ENCODE data around the gene MED19.
"Not testable (repeated sequence)": the region's sequence is repeated elsewhere in the genome, so short reads cannot be mapped to it uniquely, and the experiment has no call there.

The MED19 gene, protein sequence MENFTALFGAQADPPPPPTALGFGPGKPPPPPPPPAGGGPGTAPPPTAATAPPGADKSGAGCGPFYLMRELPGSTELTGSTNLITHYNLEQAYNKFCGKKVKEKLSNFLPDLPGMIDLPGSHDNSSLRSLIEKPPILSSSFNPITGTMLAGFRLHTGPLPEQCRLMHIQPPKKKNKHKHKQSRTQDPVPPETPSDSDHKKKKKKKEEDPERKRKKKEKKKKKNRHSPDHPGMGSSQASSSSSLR

DNA sequence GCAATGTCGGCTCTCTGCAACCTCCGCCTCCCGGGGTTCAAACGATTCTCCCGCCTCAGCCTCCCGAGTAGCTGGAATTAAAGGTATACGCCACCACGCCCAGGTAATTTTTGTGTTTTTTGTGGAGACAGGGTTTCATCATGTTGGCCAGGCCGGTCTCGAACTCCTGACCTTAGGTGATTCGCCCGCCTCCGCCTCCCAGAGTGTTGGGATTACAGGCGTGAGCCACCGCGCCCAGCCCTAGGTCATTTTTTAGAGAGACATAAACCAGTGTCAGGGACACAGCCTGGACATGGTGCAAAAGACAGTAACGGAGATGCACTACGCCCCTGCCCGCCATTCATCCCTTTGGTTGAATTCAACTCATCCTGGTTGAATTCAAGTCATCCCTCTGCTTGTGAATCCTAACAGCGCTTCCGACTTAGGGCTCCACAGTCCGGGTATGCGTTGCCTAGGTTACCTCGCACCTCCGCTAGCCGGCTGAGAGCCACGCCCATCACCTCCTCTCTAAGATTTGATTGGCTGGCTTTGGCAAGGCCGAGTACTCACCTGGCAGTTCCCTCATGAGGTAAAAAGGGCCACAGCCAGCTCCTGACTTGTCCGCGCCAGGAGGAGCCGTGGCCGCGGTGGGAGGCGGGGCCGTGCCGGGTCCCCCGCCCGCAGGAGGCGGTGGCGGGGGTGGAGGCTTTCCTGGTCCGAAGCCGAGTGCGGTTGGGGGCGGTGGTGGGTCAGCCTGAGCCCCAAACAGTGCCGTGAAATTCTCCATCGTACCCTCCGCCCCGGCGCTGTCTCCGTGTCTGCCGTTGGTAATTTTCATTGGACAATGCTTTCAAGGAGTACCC lies at the start of gene MED19:
TSS of gene MED19 (minus strand) at position 802 of the 842 bp plus-strand sequence. CDS start at position 766, 36 bp downstream.
- DNase-seq, result peak; percentile 62 to 65

DNA sequence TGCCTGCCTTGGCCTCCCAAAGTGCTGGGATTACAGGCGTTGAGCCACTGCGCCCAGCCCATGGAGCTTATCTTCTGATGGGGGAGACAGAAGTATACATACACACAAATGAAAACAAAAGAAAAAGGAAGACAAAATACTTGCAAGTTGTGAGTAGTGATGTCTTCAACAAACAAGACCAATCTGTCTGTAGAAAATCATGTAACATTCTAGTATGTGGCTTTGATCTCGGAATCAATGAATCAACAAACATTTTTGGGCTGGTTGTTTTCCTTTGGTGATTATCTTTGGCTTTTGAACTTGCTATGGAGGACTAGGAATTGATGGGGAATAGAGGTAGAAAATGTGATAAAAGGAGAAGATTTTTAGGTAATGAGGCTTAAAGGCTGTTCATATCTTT lies 46.2 kb upstream of the MED19 start:
- no peak for DNase-seq

DNA sequence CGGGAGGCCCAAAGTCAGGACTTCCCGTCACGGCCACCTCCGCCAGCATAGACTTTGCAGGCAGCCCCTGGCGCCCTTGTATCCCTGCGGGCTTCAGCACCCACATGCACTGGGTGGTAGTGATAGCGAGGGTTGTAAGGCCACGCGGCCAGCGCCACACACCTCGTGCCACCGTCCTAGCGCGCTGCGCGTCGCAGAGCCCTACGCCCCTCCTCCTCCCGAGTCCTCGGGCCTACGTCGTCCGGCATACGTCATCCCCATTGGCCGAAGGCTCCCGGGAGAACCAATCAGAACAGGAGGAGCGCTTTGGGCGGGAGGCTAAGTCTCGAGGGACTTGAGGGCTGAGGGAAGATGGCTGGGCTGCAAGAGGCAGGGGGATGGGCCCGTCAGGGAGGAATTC lies 40.9 kb upstream of the MED19 start:
- no peak for DNase-seq

DNA sequence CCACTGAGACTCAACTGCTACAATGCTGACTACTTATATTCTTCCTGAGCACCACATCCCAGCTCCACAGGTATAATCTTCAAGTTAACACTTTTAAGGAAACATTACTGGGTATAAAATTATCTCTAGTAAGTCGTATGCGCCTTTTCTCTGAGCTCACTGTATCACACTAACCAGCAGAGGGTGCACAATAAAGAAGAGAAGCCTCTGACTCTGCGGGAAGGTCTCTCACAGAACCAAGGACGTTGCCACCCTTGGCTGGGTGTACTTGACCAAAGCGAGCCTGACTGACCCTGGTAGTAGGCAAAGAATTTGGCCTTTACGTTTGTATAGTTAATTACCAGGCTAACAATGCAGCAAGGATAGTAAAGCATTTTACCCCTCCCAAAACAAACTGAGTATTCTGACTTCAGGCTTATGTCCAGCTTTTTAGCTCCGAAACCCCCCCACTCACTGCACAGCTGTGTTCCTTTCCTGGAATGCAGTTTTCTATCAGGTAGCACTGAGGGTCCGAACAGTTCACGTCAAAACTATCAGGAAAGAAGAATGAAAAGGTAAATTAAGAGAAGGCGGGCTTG lies 39.8 kb upstream of the MED19 start, which contains the start of gene BTBD18:
TSS of gene BTBD18 (minus strand) at position 144 of the 578 bp plus-strand sequence. CDS start 631 bp downstream, outside the sequence.
- DNase-seq, result no peak

DNA sequence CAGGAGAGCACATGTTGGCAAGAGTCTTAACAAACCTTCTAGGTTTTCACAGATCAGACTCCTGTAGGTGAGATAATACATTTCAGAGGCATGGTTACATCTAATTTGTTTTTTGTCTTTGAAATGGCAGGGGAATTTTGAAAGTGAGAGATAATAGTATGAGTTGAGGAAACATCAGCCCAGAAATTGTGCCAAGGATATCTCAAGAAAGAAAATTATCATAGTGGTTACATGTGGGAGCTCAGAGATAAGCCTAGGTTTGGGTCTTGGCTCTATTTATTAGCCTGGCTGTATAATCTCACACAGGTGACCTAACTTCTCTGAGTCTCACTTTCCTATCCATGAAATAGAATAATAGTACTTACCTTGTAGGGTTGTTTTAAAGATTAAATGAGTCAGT lies 39.2 kb upstream of the MED19 start:
- DNase-seq, result no peak

DNA sequence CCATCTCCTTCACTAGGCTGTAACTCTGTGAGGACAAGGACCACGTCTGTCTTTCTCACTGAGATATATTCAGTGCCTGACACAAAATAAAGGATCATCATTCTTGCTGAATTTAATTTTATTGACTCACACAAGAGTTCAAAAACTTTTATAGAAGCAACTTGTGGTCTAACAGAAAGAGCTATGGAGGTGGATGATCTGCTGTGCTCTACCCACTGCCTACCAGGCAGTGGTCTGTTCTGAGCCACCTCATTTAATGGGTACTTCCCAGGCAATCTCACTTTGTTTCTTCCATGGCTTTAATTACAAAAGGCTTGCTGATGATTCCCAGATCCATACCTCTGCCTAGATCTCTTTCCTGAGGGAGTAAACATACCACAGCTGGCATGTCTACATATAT lies 34.9 kb upstream of the MED19 start:
- no peak for DNase-seq

DNA sequence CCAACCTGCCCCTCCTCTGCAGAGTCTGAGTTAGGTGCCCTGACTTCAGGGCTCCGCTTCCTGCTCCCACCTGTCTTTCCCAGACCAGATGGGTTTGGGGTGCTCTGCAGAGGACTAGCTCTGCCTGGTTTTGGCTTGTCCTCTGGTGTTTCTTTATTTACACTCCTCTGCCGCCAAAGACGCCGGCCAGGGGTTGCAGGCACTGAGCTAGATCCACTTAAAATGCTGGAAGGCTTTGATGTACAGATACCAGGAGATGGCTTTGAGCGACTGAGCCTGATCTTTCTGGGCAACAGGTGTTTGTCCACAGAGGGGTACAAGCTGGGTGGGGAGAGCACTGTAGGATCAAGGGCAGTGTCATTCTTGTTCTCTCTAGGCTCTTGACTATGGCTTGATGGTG lies 33.2 kb upstream of the MED19 start:
- no peak for DNase-seq

DNA sequence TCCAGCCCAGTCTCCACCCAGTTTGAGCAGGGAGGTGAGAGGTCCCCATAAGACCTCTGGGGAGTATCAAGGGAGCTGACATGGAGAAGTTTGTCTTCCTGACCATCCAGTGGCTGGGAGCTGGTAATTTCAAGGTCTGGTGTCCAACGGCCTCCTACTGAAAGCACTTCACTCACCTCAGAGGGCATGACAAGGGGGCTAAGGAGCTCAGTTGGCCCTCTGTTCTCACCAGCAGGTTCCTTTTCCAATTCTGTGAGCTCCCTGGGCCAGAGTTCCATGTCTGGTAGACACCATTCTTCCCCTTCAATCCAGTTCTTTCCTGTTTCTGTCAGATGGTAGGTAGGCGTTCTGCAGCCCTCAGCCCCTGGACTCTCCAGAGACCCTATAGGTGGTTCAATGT lies 32.3 kb upstream of the MED19 start:
- no peak for DNase-seq

DNA sequence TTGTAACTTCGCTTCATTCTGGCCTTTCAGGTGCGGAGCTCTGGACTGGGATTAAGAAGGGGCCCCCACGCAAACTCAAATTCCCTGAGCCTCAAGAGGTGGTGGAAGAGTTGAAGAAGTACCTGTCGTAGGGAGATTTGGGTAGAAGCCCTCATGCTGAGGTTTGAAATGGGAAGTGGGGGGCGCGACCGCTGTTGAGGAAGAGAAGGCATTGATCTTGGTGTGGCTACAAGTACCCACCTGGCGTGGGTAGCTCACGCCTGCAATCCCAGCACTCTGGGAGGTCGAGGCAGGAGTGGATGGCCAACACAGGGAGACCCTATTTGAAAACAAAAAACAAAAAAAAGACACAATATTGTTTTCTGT lies 30.1 kb upstream of the MED19 start:
- no peak for DNase-seq

DNA sequence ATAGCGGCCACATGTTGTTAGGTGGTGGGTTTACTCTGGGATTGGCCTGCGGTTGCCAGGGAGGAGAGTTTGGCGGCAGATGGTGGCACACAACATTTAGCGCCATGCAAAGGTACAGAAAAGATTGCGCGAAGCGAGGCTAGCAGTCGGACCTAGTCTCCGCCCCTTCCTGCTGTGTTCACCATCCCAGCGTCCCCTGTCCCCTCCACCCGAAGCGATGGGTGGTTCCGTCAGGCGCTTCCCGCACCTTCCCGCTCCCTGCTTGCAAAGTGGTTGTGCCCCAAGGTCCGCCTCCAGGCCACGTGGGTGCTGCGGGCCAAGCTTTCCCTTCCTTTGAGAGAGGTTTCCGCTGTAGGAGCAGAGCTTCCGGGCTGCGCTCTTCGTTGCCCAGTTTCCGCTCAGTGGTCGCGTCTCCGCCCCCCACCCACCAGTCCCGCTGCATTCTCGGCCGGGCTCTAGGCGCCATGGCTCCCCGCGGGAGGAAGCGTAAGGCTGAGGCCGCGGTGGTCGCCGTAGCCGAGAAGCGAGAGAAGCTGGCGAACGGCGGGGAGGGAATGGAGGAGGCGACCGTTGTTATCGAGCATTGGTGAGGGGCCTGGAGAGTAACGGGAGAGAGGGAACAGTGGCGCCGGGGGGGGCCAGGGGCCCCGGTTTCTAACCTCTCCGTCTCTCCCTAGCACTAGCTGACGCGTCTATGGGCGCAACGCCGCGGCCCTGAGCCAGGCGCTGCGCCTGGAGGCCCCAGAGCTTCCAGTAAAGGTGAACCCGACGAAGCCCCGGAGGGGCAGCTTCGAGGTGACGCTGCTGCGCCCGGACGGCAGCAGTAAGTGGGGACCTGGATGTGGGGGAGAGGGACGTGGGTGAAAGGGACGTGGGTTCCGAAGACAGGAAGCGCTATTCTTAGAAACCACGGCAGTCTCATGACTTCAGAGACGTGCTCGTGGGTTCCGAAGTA lies 29.4 kb upstream of the MED19 start, which contains the start of gene SELENOH:
TSS of gene SELENOH (plus strand) at position 360 of the 955 bp plus-strand sequence. CDS start at position 465, 105 bp downstream.
- DNase-seq, result peak; percentile 92 to 93

DNA sequence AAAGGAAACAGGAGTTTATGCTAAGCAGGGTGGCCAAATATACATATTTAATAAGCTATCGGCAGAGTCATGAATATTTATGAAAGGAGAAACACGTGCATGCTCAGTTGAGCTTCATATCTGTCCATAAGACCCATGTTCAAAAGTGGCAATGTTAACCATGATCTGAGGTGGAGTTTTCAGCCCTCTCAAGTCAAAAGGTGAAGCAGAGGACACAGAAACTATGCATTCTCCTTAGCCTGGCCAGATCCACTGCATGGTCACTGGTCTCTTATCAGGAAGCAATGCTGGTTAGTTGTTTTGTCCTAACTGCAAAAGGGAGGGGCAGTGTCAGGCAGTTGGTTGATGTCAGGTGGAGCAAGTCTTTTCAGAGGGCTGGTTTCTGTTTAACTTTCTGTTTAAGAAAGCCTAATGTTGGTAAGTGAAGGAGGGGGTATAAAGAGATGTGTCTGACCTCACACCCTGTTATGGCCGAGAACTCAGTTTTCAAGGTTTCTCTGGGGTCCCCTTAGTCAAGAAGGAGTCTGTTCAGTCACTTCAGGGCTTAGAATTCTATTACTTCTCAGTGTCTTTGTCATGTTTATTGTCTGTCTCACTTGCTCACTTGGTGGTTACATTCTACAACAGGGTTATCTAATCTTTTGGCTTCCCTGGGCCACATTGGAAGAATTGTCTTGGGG lies 23.7 kb upstream of the MED19 start:
- DNase-seq, result no peak

DNA sequence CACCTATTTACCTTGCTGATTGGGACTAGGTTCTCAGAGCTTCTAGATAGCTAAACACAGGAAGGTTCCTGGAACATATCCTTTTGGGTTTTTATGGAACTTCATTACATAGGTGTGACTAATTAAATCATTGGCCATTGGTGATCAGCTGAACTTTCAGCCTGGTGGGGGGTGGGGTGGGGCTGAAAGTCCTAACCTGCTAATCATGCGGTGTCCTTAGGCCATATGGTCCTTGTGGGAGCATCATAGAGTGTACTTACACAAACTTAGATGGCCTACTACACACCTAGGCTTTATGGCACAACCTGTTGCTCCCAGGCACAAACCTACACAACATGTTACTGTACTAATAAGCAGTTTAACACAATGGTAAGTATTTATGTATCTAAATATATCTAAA lies 20.6 kb upstream of the MED19 start:
- DNase-seq, result no peak

DNA sequence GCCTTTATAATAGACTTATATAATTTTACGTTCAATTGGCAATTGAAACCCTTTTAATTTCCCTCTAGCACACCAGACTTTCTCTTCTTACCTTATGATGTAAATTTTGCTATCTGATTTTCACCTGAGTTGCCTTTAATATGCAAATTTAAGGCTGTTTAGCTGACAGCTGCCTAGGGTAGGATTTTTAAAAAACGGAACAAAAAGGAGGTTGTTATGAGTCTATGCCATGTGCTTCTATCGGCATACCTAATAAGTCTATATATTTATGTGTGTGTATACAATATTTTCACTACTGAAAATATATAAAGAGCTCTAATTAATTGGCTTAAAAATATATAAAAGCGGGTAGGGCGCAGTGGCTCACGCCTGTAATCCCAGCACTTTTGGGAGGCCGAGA lies 17.5 kb upstream of the MED19 start:
- no peak for DNase-seq

DNA sequence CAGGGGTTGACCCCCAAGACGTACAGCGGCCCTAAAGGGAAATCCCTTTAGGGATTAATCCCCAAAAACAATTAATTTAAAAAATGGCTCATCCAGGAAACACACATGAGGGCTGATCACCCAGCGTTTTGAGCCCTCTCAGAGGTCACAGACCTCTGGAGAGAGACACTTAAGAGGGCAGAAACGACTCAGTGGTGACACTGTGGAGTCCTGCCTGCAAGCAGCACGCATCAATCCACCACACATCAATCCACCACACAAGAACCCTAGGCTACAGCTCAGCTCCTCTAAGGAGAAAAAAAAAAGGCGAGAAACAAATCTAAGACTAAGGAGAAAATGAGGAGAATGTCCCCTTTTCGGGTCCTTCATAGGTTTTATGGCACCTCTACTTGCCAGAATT lies 16.8 kb upstream of the MED19 start:
- DNase-seq, result no peak

DNA sequence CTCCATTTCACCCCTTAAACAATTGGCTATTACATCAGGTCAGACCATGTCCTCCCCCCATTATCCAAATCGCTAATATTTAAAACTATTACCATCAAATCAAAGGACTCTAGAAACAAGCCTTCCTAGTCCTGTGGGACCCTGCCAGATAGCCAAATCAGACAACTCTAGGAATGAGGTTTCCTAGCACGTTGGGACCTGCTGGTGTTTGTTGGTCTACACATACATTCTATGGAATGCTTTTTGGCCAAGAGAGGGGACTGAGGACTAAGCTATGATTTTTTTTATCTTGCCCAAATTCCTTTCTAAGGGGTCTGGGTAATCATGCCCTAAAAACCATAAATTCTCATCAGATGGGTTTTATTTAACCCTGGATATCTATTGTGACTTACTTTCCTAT lies 15.2 kb upstream of the MED19 start:
- no peak for DNase-seq

DNA sequence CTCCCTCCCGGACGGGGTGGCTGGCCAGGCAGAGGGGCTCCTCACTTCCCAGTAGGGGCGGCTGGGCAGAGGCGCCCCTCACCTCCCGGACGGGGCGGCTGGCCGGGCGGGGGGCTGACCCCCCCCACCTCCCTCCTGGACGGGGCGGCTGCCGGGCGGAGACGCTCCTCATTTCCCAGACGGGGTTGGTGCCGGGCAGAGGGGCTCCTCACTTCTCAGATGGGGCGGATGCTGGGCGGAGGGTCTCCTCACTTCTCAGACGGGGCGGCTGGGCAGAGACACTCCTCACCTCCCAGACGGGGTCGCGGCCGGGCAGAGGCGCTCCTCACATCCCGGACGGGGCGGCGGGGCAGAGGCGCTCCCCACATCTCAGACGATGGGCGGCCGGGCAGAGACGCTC lies 4.7 kb upstream of the MED19 start:
- not testable (repeated sequence) for DNase-seq

DNA sequence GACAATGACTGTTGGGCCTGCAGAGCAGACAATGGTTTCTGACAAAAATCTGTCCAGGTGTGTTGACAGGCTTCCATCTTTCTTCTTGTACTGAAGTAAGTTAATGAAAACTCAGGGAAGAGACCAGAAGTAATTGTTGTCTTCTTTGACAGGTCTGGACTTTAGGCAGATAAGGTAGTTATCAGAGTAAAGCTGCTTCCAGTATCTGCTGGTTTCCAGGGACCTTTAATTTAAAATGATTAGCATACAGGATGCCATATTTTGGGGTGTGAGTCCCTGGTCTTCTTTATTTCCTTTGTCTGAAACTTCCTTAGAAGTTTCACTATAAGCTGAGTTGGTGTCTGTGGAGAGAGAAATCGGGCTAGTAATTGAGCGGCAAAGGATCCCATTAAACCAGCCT lies 1.8 kb upstream of the MED19 start:
- no peak for DNase-seq

DNA sequence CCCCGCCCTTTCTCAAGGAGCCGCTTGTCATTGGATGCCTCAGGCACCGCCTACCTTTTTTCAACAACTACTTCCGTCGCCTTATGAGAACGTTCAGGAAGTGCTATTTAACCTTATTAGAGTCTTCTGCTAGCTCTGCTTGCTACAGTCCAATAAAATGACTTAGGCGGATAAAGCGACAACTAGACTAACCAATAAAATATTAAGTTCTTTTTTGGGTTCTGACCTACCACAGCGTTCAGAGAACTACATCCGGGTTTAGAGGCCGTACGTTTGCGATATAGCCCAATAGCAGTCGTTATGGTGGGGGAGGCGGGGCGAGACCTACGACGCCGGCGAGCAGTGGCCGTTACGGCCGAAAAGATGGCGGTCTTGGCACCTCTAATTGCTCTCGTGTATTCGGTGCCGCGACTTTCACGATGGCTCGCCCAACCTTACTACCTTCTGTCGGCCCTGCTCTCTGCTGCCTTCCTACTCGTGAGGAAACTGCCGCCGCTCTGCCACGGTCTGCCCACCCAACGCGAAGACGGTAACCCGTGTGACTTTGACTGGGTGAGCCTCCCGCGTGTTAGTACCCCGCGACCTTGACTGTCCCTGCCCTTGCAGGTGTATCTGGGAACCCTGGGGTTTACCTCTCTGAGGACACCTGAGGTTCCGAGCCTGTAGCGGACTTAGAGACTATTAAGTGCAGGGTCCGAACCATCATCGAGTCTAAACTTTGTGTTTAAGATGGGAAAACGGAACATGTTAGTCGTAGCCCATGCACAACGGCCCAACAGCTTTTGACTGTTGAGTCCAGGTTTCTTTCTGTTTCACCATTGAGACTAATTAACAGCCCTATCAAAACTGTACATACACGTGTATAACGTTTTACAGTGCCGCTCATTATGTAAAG lies 488 bp upstream of the MED19 start, which contains the start of gene TMX2:
TSS of gene TMX2 (plus strand) at position 338 of the 895 bp plus-strand sequence. CDS start at position 364, 26 bp downstream.
- peak; percentile 84 for DNase-seq

DNA sequence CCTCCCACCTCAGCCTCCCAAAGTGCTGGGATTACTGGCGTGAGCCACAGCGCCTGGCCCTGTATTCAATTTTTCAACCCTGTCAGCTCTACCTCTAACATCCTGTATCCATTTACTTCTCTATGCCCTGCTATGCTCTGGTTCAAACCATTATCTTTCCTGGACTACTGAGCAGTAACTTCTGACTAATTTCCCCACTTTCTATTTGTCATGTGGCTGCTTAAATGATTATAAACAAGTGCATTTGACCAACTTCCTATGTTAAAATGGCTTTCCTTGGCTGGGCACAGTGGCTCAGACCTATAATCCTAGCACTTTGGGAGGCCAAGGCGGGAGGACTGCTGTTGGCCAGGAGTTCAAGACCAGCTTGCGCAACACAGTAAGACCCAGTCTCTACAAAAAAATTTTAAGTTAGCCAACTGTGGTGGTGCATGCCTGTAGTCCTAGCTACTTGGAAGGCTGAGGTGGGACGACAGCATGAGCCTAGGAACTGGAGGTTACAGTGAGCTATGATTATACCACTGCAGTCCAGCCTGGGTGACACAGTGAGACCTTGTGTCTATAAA lies 2.1 kb downstream of the MED19 start:
- no peak for DNase-seq

DNA sequence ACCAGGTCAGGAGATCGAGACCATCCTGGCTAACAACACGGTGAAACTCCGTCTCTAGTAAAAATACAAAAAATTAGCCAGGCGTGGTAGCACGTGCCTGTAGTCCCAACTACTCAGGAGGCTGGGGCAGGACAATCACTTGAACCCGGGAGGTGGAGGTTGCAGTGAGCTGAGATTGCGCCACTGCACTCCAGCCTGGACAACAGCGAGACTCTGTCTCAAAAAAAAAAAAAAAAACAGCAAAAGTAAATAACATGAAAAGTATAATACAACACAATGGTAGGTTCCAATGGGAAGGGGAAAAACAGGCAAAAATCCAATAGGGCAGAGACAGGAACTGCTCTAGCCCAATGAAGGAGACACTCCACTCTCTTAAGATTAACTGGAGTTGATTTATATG lies 6.6 kb downstream of the MED19 start:
- DNase-seq, result not testable (repeated sequence)
